Urinary bladder (tissue), 4 donors: Measurements from ENCODE around the gene VWA2. TPM values are rescaled to one million over a fixed set of nuclear protein-coding genes. Genes with fewer than 3 reads are reported as not detected.

Experiments used
- DNase-seq: peaks from one replicate; pipeline ENCODE4 v3.0.0-alpha.2; 2015; ENCODE audit errors: extremely low spot score
- H3K27ac ChIP-seq: one replicate; pipeline ENCODE4 v1.5.1; 2013; ENCODE audit warnings: low read depth, mild to moderate bottlenecking, moderate library complexity
- H3K36me3 ChIP-seq: one replicate; pipeline ENCODE4 v1.6.1; 2013; ENCODE audit warnings: mild to moderate bottlenecking, moderate library complexity; ENCODE audit not compliant: insufficient read depth
- H3K4me1 ChIP-seq: one replicate; pipeline ENCODE4 v1.6.1; 2013; ENCODE audit warnings: mild to moderate bottlenecking, moderate library complexity; ENCODE audit not compliant: insufficient read depth
- H3K4me3 ChIP-seq: one replicate; pipeline ENCODE4 v1.5.1; 2013; ENCODE audit warnings: low read depth, low read length
- WGBS: extraction: QIAGEN DNeasy Blood & Tissue Kit; methylation state at CpG from one replicate; pipeline ENCODE4 v1.1.7; 2013; 5-methylcytosine and 5-hydroxymethylcytosine counted together
- polyA plus RNA-seq: library from polyadenylated mRNA; stranded (reverse); fragments of 200-250 nt; gene quantifications from one replicate; pipeline ENCODE4 v1.2.3, GENCODE V29; 2013
- total RNA-seq: library from RNA; depleted of rRNA; stranded (reverse); fragments of >200 nt; gene quantifications from one replicate; pipeline ENCODE4 v1.2.3, GENCODE V29; 2014
- donor health status: healthy with polysubstance abuse.
- donor health status: healthy.

Gene VWA2
- total and polyA plus RNA-seq, 2 donors, result 1.0 to 4.6 TPM

DNA sequence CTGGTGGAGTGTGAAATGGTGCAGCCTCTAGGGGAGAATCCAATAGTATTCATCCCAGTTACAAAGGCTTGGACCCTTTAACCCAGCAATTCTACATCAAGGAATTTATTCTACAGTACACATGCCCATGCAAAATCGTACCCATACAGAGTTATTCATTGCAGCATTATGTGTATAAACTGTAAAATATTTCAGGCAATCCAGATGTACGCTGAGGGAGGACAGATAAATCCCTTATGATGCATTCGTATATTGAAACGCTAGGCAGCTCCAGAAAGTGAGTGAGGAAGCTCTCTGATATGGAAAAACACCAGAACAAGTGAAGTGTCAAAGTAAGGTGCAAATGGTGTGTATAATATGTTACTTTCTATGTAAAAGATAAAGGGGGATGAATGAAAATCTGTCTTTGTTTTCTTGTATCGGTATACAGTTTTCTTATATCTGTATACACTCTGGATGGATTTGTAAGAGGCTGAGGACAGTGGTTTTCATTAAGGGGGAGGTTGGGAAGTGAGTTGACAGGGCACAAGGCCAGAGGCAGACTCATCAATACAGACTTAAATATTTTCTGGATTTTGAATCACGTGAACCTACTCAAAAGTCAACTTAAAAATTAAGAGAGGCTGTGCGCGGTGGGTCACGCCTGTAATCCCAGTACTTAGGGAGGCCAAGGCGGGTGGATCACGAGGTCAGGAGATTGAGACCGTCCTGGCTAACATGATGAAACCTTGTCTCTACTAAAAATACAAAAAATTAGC is 17.1 kb downstream of the VWA2 start:
- Histone ChIP-seq H3K4me1 (no peaks in the 10 kb centered on the region), H3K36me3 (no peaks in the 10 kb centered on the region), H3K27ac (no peak overlapping the region), H3K4me3 (no peak overlapping the region)
- 70% methylated on average over 12 of the region's 12 CpGs for WGBS
- no peak for DNase-seq

GRCh38 chr10:114256822-114257221 is 17.8 kb downstream of the VWA2 start:
- no peaks in the 10 kb centered on the region for H3K4me1 ChIP-seq
- H3K27ac ChIP-seq, result no peak overlapping the region
- no peak for DNase-seq
- no peak overlapping the region for H3K4me3 ChIP-seq
- H3K36me3 ChIP-seq, result no peaks in the 10 kb centered on the region
- 62% methylated on average over 3 of the region's 3 CpGs for WGBS

DNA sequence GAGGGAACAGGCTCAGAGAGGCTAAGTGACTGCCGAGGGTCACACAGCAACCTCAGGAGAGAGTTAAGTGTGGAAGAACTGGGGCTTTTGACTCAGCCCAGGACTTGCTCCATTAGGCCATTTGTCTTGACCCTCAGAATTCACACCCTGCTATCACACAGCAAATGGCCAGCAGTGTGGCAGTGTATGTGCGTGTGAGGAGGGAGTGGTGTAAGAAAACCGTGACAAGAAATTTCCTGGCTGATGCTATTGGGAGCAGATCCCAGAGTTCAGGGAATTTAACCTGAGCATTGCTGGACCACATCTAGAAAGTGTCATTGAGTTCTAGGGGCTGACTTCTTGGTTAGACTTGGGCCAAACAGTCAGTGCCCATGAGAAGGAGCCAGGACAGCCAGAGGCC is 18.4 kb downstream of the VWA2 start:
- no peak for DNase-seq

DNA sequence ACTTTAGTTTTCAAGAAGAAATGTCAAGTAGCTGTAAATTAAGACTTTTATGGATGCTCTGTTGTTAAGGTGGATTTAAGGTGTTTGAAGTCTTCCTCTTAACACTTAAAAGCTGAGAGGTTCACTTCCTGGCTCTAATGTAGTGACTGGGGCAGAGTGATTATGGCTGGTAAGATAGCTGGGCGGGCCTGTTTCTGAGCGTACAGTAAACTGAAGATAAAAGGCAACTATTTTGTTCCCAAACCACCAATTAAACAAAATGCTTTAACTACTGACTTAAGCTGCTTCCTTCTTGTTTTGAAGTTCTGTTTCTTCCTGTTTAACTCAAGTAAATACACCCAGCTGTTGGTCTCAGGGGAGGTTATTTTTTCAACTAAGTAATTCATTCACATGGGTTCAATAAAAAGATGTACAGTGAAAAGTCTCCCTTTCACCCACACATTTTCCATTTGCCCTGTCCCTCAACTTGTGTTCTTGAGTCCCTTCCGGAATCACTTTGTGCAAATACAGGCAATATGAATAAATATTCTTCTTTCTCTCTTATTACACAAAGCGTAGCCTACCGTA is 19.3 kb downstream of the VWA2 start:
- Histone ChIP-seq H3K36me3 (no peaks in the 10 kb centered on the region), H3K4me3 (no peak overlapping the region), H3K27ac (no peak overlapping the region), H3K4me1 (no peaks in the 10 kb centered on the region)
- 64% methylated on average over 5 of the region's 5 CpGs for WGBS
- no peak for DNase-seq

More for the DNA sequence above, 18.4 kb downstream of the VWA2 start:
- H3K4me1 ChIP-seq, result no peaks in the 10 kb centered on the region
- H3K4me3 ChIP-seq, result no peak overlapping the region
- no peaks in the 10 kb centered on the region for H3K36me3 ChIP-seq
- no peak overlapping the region for H3K27ac ChIP-seq
- WGBS, result 52% methylated on average over 3 of the region's 3 CpGs

- 64% methylated on average over 10 of the region's 10 CpGs for WGBS
- no peak for DNase-seq
Measured at GRCh38 chr10:114259824-114260223, 20.8 kb downstream of the VWA2 start.

DNA sequence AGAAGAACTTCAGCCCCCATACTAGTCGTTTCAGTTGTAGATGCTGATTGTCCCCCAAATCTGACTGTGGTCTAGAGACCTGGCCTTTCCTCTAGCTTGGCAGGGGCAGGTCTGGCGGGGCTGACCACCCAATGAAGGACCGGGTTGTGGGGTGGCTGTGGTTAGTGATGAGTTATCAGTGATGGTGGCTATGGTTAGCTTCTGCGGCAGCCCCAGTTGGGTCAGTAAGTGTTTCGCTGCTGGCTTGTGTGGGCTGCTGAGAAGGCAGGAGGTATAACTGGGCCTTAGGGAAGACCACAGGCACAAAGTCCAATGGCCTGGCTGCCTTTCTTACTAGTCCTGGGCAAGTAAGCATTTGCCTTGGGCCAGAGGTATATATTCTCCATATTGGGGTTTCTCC is 21.3 kb downstream of the VWA2 start:
- H3K27ac ChIP-seq, result no peak overlapping the region
- H3K36me3 ChIP-seq, result no peaks in the 10 kb centered on the region
- no peaks in the 10 kb centered on the region for H3K4me1 ChIP-seq
- DNase-seq, result no peak
- 92% methylated on average over 5 of the region's 5 CpGs for WGBS
- no peak overlapping the region for H3K4me3 ChIP-seq

More at GRCh38 chr10:114259824-114260223, 20.8 kb downstream of the VWA2 start:
- Histone ChIP-seq H3K4me1 (no peaks in the 10 kb centered on the region), H3K4me3 (no peak overlapping the region), H3K36me3 (no peaks in the 10 kb centered on the region), H3K27ac (no peak overlapping the region)

- no peak for DNase-seq
- H3K4me3 ChIP-seq, result no peak overlapping the region
- WGBS, result 71% methylated on average over 2 of the region's 2 CpGs
- no peaks in the 10 kb centered on the region for H3K36me3 ChIP-seq
- no peak overlapping the region for H3K27ac ChIP-seq
- no peaks in the 10 kb centered on the region for H3K4me1 ChIP-seq
Measured at GRCh38 chr10:114261076-114261475, 22.0 kb downstream of the VWA2 start.

GRCh38 chr10:114262496-114262895 is 23.4 kb downstream of the VWA2 start:
- no peak overlapping the region for H3K4me3 ChIP-seq
- DNase-seq, result no peak
- no peaks in the 10 kb centered on the region for H3K4me1 ChIP-seq
- no peaks in the 10 kb centered on the region for H3K36me3 ChIP-seq
- H3K27ac ChIP-seq, result no peak overlapping the region
- WGBS, result 70% methylated on average over 4 of the region's 4 CpGs

GRCh38 chr10:114265392-114266053 is 26.5 kb downstream of the VWA2 start:
- DNase-seq, result no peak
- no peak overlapping the region for H3K27ac ChIP-seq

DNA sequence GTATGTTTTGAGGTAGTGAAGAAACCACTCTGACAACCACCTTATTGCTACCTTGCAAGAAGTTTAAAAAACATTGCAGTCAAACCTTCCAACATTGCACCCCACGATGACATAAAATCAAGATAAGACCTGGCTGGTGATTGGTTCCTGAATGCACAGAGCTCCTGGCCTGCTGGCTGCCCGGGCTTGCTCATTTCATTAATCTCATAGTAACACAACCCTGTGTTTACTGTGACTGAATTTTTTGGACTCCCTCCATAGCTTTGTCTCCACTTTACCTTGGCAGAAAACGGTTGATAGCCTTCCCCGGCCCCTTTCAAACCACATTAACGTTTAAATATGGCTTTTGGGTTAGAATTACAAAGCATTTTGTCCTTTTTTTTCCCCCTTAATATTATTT is 27.5 kb downstream of the VWA2 start:
- DNase-seq, result no peak
- 21% methylated on average over 5 of the region's 5 CpGs for whole genome bisulfite sequencing
- no peaks in the 10 kb centered on the region for H3K4me1 ChIP-seq
- H3K27ac ChIP-seq, result no peak overlapping the region
- H3K36me3 ChIP-seq, result no peaks in the 10 kb centered on the region
- H3K4me3 ChIP-seq, result no peak overlapping the region

More at GRCh38 chr10:114265392-114266053, 26.5 kb downstream of the VWA2 start:
- WGBS, result 73% methylated on average over 6 of the region's 6 CpGs
- Histone ChIP-seq H3K4me3 (no peak overlapping the region), H3K4me1 (no peaks in the 10 kb centered on the region), H3K36me3 (no peaks in the 10 kb centered on the region)

- Histone ChIP-seq H3K27ac (no peak overlapping the region), H3K36me3 (no peaks in the 10 kb centered on the region), H3K4me1 (no peaks in the 10 kb centered on the region), H3K4me3 (no peak overlapping the region)
- 81% methylated on average over 3 of the region's 3 CpGs for WGBS
- peak; percentile 59 for DNase-seq
Measured at GRCh38 chr10:114271075-114271778, 32.2 kb downstream of the VWA2 start.

GRCh38 chr10:114271779-114272167 is 32.7 kb downstream of the VWA2 start:
- no peaks in the 10 kb centered on the region for H3K4me1 ChIP-seq
- no peaks in the 10 kb centered on the region for H3K36me3 ChIP-seq
- WGBS, result 42% methylated on average over 4 of the region's 4 CpGs
- no peak for DNase-seq
- no peak overlapping the region for H3K4me3 ChIP-seq
- H3K27ac ChIP-seq, result no peak overlapping the region

GRCh38 chr10:114272696-114273095 is 33.6 kb downstream of the VWA2 start:
- no peak for DNase-seq
- Histone ChIP-seq H3K4me3 (no peak overlapping the region), H3K27ac (no peak overlapping the region), H3K4me1 (no peaks in the 10 kb centered on the region), H3K36me3 (no peaks in the 10 kb centered on the region)
- 94% methylated on average over 6 of the region's 6 CpGs for WGBS
